Memory B cell (primary cell): Measurements from ENCODE around the gene TMEM245.
A peak's percentile ranks its signal among the peaks of the same experiment; 100 is the strongest.
"Not testable (repeated sequence)": the region's sequence is repeated elsewhere in the genome, so short reads cannot be mapped to it uniquely, and the experiment has no call there.

Experiments used
- ATAC-seq: fragments of 150-1000 bp; cut with Tn5 transposase; 2 replicates; pipeline ENCODE4 v1.10.0; 2021; ENCODE audit warnings: low read depth, mild to moderate bottlenecking, moderate library complexity
- DNase-seq, 2 donors: peaks; one replicate each; pipeline ENCODE4 v3.0.0; 2022; ENCODE audit warnings: low spot score in 2 of 2
- H3K27ac Mint-ChIP-seq: one replicate; pipeline ENCODE4 v1.8.0; 2022; ENCODE audit warnings: mild to moderate bottlenecking, moderate library complexity, mixed read lengths
- H3K27me3 Mint-ChIP-seq: one replicate; pipeline ENCODE4 v1.8.0; 2022; ENCODE audit warnings: mixed read lengths
- H3K36me3 Mint-ChIP-seq: one replicate; pipeline ENCODE4 v1.8.0; 2022; ENCODE audit warnings: mild to moderate bottlenecking, mixed read lengths
- H3K4me1 Mint-ChIP-seq: one replicate; pipeline ENCODE4 v1.8.0; 2022; ENCODE audit warnings: mixed read lengths
- H3K4me3 Mint-ChIP-seq: one replicate; pipeline ENCODE4 v1.8.0; 2022; ENCODE audit warnings: mild to moderate bottlenecking, moderate library complexity, mixed read lengths
- H3K9me3 Mint-ChIP-seq: one replicate; pipeline ENCODE4 v1.8.0; 2022; ENCODE audit warnings: mixed read lengths

The TMEM245 gene

DNA sequence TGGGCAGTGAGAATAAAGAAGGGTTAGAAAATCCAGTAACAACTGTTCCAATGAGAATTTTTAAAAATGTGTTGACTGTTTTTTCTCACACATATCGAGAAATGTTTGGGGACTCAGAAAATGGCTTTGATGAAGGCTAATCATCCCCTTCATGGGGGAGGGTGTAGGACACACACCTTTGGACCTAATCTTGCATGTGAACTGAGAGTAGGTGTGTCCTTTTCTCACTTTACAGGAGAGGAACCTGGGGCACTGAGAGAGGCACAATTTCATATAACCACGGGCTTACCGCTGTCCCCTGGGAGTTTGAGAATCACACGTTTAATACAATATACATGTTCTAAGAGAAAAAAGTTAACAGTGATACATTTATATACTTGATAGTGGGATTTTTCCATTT is 30.0 kb upstream of the TMEM245 start:
- Mint-ChIP-seq H3K27ac (no peak overlapping the region), H3K36me3 (no peaks in the 10 kb centered on the region), H3K27me3 (peaks cover 6% of the 10 kb centered on the region), H3K9me3 (peaks cover 7% of the 10 kb centered on the region), H3K4me1 (no peaks in the 10 kb centered on the region), H3K4me3 (no peak overlapping the region)
- ATAC-seq: no peak
- no peak for DNase-seq

DNA sequence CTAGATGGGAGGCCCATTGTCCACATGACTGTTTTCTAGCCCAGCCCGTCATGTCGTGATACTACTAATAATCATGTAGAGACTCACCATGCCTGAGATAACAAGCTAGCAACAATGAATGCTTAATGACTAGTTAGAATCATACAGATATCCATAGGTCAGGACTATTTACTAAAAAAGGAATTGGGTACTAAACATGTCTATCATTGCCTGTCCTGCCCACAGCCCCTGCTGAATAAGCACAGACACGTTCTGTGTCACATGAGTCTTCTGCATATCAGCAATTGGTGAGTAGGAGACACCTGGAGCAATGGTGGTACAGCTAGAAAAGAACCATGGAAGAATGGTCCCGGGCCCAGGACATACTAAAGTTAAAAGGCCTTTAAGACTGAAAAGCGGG is 29.3 kb upstream of the TMEM245 start:
- Mint-ChIP-seq H3K27ac (no peak overlapping the region), H3K27me3 (peaks cover 6% of the 10 kb centered on the region), H3K4me3 (no peak overlapping the region), H3K36me3 (no peaks in the 10 kb centered on the region), H3K4me1 (no peaks in the 10 kb centered on the region), H3K9me3 (peaks cover 4% of the 10 kb centered on the region)
- no peak for ATAC-seq
- no peak for DNase-seq

DNA sequence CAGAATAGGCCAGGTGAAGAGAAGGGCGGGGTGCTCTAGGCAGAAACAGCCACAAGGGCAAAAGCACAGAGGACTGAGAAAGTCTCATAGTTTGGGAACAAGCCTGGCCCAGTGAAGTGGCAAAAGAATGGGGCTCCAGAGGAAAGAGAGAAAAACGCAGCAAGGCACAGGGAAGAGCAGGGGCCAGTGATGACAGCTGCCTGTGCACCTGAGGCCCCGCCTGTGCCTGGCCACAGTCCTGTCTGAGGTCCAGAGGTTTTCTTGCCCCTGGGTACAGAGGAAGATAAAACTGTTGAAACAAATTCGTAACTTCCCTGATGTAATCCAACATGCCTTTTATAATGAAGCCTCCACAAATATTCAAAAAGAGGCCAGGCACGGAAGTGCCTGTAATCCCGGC is 25.3 kb upstream of the TMEM245 start:
- Mint-ChIP-seq H3K9me3 (no peaks in the 10 kb centered on the region), H3K27me3 (peaks cover 6% of the 10 kb centered on the region), H3K36me3 (no peaks in the 10 kb centered on the region), H3K4me1 (peaks cover 3% of the 10 kb centered on the region), H3K4me3 (no peak overlapping the region), H3K27ac (no peak overlapping the region)
- ATAC-seq (no peak), DNase-seq (no peak)

DNA sequence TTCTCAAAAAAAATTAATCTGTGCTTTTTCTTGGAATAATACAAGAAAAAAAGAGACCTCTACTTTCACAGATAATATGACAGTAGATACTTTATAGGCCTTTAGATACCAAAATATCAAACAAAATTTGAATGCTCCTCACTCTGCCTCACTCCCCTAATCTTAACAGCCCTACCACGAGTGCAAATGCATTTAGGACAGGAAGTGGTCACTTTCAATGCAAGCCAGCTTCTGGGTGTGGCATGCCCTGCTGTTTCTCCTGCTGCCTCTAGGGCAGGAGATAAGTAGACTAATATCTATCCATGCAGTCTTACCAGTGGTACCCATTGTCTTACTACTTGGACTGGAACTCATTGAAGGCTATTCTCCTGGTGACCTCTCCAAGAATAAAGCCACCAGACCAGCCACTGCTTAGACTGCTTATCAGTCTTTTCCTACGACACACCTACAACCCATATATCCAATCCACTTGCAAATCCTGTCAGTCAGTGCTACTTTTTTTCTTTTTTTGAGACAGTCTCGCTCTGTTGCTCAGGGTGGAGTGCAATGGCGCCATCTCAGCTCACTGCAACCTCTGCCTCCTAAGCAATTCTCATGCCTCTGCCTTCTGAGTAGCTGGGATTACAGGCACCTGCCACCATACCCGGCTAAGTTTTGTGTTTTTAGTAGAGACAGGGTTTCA is 24.3 kb upstream of the TMEM245 start:
- H3K4me3 Mint-ChIP-seq: no peak overlapping the region
- no peak overlapping the region for H3K27ac Mint-ChIP-seq
- H3K36me3 Mint-ChIP-seq: no peaks in the 10 kb centered on the region
- DNase-seq: no peak
- no peaks in the 10 kb centered on the region for H3K9me3 Mint-ChIP-seq
- ATAC-seq: peak; percentile 46
- H3K27me3 Mint-ChIP-seq: peaks cover 6% of the 10 kb centered on the region
- peaks cover 3% of the 10 kb centered on the region for H3K4me1 Mint-ChIP-seq

DNA sequence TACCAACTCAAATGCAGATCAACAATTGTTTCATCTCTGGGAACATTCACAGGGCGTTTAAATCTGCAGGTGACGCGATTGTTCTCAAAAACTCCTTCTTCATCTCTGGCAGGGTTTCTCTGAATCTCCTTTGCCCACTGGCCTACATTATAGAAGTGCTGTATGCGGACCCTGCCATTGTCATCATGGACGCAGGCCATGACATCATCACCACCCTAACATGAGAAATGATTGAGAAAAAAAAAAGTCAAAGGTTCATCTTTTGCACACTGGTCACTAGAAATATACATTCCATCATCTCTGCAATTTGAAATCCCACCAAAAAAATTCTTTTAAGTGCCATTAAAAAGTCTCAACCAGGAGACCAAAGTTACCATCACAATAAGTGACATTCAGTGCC is 21.6 kb upstream of the TMEM245 start:
- Mint-ChIP-seq H3K27ac (no peak overlapping the region), H3K4me3 (no peak overlapping the region), H3K4me1 (peaks cover 3% of the 10 kb centered on the region), H3K9me3 (no peaks in the 10 kb centered on the region), H3K27me3 (peaks cover 9% of the 10 kb centered on the region), H3K36me3 (no peaks in the 10 kb centered on the region)
- ATAC-seq: no peak
- DNase-seq: no peak

DNA sequence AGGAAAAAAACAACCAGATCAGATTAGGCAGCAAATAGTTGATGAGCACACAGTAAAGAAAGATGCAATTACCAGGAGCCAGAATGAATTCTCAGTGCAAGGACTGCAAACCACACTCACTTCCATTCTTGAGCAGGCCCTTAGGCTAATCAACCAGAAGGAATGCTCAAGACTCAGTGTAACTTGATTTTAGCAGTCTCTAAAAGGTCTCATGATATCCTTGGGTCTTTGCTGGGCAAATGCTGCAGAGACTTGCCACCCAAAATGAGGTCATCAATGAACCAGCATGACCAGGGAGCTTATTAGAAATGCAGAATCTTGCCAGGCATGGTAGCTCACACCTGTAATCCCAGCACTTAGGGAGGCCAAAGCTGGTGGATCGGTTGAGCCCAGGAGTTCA is 20.1 kb upstream of the TMEM245 start:
- no peak overlapping the region for H3K4me3 Mint-ChIP-seq
- H3K27me3 Mint-ChIP-seq: peaks cover 5% of the 10 kb centered on the region
- no peaks in the 10 kb centered on the region for H3K36me3 Mint-ChIP-seq
- DNase-seq: no peak
- no peak overlapping the region for H3K27ac Mint-ChIP-seq
- no peaks in the 10 kb centered on the region for H3K9me3 Mint-ChIP-seq
- peaks cover 3% of the 10 kb centered on the region for H3K4me1 Mint-ChIP-seq
- ATAC-seq: no peak

DNA sequence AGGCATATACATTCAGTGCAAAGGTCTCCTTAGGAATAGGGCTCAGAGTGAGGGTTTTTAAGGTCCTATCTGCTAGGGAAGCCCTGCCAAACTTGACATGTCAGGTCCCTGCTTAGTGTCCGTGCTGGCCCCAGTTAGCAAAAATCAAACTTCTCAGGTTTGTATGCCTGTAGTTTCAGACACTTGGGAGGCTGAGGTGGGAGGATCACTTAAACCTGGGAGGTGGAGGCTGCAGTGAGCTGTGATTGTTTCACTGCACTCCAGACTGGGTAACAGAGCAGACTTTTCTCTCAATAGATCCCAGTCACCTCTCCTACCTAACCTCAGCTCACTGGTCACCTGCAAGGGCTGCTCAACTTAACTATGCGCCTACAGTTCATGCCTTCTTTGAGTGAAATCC is 18.7 kb upstream of the TMEM245 start:
- H3K27me3 Mint-ChIP-seq: peaks cover 5% of the 10 kb centered on the region
- DNase-seq (no peak), ATAC-seq (no peak)
- no peak overlapping the region for H3K27ac Mint-ChIP-seq
- H3K4me1 Mint-ChIP-seq: no peaks in the 10 kb centered on the region
- H3K36me3 Mint-ChIP-seq: no peaks in the 10 kb centered on the region
- no peak overlapping the region for H3K4me3 Mint-ChIP-seq
- H3K9me3 Mint-ChIP-seq: no peaks in the 10 kb centered on the region

DNA sequence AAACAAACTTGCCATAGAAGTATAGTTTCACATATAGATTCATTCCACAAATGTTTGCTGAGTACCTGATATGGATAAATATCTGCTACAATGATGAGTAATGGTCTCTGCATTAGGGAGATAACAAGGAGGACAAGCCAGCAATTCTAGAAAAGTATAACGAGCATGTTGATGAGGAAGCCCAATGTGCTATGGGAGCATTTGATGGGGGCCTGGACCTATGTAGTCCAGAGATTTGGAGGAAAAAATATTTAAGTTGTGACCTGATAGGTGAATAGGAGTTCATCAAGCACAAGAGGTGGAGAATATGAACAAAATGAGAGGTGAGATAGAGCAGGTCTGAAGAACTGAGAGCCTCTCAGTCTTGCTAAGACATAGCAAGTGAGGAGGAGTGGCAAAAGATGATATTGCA is 14.4 kb upstream of the TMEM245 start:
- Mint-ChIP-seq H3K4me3 (no peak overlapping the region), H3K27ac (no peak overlapping the region), H3K27me3 (peaks cover 8% of the 10 kb centered on the region), H3K9me3 (no peaks in the 10 kb centered on the region), H3K36me3 (no peaks in the 10 kb centered on the region), H3K4me1 (no peaks in the 10 kb centered on the region)
- ATAC-seq (no peak), DNase-seq (no peak)

DNA sequence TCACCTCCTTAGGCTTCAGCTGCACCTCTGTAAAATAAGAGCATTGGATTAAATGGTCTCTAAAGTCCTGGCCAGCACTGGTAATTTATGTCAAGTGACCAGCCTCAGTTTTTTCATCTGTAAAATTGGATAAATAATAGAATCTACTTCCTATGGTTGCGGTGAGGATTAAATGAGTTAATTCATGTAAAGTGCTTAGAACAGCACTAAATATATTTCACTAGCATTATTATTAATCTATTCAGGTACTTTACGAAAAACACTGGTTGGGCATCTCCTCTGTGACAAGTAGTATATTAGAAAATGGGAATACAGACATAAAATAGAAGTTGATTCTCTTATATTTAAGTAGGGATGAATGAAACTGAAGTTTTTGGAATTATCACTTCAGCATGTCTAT is 13.8 kb upstream of the TMEM245 start:
- Mint-ChIP-seq H3K4me3 (no peak overlapping the region), H3K9me3 (no peaks in the 10 kb centered on the region), H3K36me3 (no peaks in the 10 kb centered on the region), H3K27me3 (peaks cover 8% of the 10 kb centered on the region), H3K27ac (no peak overlapping the region), H3K4me1 (no peaks in the 10 kb centered on the region)
- no peak for DNase-seq
- no peak for ATAC-seq

DNA sequence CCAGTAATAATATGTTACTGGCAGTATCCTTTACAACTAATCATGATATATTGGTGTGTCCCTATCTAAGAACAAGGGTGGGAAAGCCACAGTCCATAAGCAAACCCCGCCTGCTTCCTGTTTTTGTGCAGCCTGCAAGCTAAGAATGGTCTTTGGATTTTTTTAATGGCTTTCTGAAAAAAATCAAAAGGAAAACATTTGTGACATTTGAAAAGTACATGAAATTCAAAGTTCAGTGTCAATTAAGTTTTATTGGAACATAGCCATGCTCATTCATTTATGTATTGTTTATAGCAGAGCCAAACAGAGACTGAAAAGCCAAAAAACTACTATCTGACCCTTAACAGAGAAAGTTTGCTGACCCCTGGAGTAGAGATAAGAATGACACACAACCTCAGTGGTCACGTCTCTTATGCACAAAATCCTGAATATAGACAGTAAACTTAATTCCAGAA is 12.8 kb upstream of the TMEM245 start:
- H3K27me3 Mint-ChIP-seq: peaks cover 6% of the 10 kb centered on the region
- H3K4me1 Mint-ChIP-seq: no peaks in the 10 kb centered on the region
- no peak for ATAC-seq
- no peaks in the 10 kb centered on the region for H3K9me3 Mint-ChIP-seq
- no peaks in the 10 kb centered on the region for H3K36me3 Mint-ChIP-seq
- DNase-seq: no peak
- no peak overlapping the region for H3K27ac Mint-ChIP-seq
- H3K4me3 Mint-ChIP-seq: no peak overlapping the region

DNA sequence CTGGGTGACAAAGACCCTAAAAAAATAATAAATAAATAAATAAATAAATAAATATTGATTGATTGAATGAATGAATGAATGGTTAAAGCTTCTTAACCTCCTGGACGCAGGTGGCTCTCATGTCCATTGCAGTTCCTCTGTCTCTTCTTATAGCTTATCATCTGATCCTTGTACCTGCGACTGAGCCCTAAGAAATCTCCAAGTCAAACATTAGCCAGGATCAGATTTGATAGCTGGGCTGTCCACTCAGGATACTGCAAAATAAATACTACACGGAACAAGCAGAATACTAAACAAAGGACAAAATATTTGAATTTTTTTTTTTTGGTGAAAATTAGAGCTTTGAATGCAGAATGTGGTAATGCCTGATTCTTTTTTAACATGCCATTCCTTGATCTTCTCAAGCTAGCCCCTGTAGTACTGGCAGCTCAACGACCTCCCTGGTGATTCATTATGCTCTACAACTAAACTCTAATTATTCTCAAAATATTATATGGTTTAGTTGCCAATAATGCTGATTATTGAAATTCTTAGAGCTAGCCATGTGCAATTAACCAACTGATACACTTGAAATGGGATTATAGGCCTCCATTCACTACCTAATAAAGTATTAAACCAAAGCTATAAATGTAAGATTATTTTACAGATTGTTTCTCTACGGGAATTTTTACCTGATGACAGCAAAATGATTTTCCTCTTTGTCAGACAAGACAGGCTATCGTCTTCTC is 9.9 kb upstream of the TMEM245 start:
- H3K4me1 Mint-ChIP-seq: no peaks in the 10 kb centered on the region

DNA sequence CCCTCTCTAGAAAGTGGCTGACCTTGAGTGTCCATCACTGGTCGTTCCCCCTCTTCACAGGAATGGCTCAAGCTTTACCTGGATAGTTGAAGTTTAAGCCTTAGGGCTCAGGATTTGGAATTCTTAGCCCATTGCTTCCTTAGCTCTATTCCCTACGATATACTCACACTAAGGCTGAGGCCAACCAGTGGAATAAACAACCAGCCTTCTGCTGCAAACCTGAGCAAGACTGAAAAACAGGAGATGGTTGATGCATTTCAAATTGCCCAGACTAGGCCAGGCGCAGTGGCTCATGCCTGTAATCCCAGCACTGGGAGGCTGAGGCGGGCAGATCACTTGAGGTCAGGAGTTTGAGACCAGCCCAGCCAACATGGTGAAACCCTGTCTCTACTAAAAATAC is 6.9 kb upstream of the TMEM245 start:
- H3K27me3 Mint-ChIP-seq, H3K4me3 Mint-ChIP-seq, ATAC-seq, H3K4me1 Mint-ChIP-seq, H3K27ac Mint-ChIP-seq, H3K9me3 Mint-ChIP-seq, DNase-seq, H3K36me3 Mint-ChIP-seq: not testable (repeated sequence)

More for the DNA sequence above, 9.9 kb upstream of the TMEM245 start:
- no peak overlapping the region for H3K27ac Mint-ChIP-seq
- no peaks in the 10 kb centered on the region for H3K36me3 Mint-ChIP-seq
- H3K27me3 Mint-ChIP-seq: peaks cover 2% of the 10 kb centered on the region
- no peak for ATAC-seq
- no peak for DNase-seq
- no peaks in the 10 kb centered on the region for H3K9me3 Mint-ChIP-seq
- no peak overlapping the region for H3K4me3 Mint-ChIP-seq

DNA sequence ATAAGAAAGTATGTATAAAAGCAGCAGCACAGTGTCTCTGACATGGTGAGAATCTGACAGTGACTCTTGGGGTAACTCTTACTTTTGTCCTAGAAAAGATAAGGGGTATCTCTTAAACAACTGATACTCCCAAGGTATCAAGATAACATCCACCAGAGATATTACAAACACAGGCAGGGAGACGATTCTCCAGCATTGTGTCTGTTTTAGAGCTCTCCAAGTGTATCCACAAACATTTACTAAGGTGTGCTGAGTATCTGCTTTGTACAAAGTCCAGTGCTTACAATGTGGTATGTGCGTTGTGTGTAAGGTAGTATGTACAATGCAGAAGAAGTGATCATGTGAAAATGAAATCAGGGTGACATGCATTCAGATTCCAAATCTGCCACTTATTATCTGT is 4.4 kb upstream of the TMEM245 start:
- no peaks in the 10 kb centered on the region for H3K9me3 Mint-ChIP-seq

DNA sequence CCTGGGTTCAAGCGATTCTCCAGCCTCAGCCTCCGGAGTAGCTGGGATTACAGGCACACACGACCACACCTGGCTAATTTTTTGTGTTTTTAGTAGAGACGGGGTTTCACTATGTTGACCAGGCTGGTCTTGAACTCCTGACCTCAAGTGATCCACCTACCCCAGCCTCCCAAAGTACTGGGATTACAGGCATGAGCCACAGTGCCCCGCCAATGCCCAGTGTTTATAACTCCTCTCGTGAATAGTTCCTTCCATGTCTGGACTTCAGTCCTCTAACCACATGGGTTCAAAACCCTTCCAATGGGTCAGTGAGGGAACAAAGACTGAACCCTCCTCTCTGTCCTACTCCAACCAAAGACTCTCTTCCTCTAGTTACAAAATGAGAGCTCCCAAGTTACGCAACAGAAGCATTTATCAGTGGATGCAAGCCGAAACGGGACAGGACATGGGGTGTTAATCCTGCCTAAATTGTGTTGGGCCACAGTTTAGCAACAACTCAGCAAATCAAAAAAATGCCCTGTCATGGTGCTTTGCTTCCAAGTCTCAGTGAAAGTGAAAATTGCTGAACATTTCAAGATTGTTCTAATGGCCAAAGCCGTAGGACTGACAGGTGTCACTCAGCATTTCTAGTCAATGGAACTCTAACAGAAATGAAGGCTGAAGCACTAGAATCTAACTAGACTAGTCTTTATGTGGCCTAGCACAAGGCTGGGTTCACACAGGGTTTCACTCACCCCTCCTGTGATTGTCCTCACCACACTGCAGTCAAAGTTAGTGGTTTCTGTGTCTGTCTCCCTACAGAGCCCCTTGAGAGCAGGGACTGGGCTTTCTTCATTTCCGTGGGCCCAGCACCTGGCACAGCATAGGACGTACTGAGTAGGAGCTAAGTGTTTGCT is 3.2 kb upstream of the TMEM245 start:
- H3K9me3 Mint-ChIP-seq: no peaks in the 10 kb centered on the region
- no peak overlapping the region for H3K4me3 Mint-ChIP-seq
- DNase-seq: no peak
- H3K27ac Mint-ChIP-seq: no peak overlapping the region
- peaks cover 11% of the 10 kb centered on the region for H3K4me1 Mint-ChIP-seq
- no peaks in the 10 kb centered on the region for H3K27me3 Mint-ChIP-seq
- no peak for ATAC-seq
- H3K36me3 Mint-ChIP-seq: no peaks in the 10 kb centered on the region

More for the DNA sequence above, 4.4 kb upstream of the TMEM245 start:
- ATAC-seq: no peak
- peaks cover 2% of the 10 kb centered on the region for H3K4me1 Mint-ChIP-seq
- DNase-seq: no peak
- no peak overlapping the region for H3K27ac Mint-ChIP-seq
- no peaks in the 10 kb centered on the region for H3K36me3 Mint-ChIP-seq
- no peaks in the 10 kb centered on the region for H3K27me3 Mint-ChIP-seq
- no peak overlapping the region for H3K4me3 Mint-ChIP-seq
